Activated T-helper 1 cell treated with anti-CD3 and anti-CD28 coated beads, Interleukin-12 subunit alpha, Interleukin-12 subunit beta, Interleukin-2, Interleukin-4 antibody, amounts not matched to agents 30 ng/mL and 10 ng/mL and 1 ng/mL, durations not matched to agents 14 hours and 24 hours and 36 hours (primary cell): ENCODE results near the gene MX2. TPM values are rescaled to one million over a fixed set of nuclear protein-coding genes. Genes with fewer than 3 reads are reported as not detected.
A peak's percentile ranks its signal among the peaks of the same experiment; 100 is the strongest.
"Not testable (repeated sequence)": the region's sequence is repeated elsewhere in the genome, so short reads cannot be mapped to it uniquely, and the experiment has no call there.

ENCODE experiments used
- DNase-seq: peaks from one replicate; pipeline ENCODE4 v3.0.0; 2021; ENCODE audit warnings: low spot score
- H3K27ac Mint-ChIP-seq: one replicate; pipeline ENCODE4 v1.8.0; 2021; ENCODE audit warnings: mild to moderate bottlenecking, mixed read lengths
- H3K27me3 Mint-ChIP-seq: one replicate; pipeline ENCODE4 v1.8.0; 2022; ENCODE audit warnings: mild to moderate bottlenecking, moderate library complexity, mixed read lengths; ENCODE audit not compliant: insufficient read depth
- H3K36me3 Mint-ChIP-seq: one replicate; pipeline ENCODE4 v1.8.0; 2021; ENCODE audit warnings: low read depth, mixed read lengths
- H3K4me1 Mint-ChIP-seq: one replicate; pipeline ENCODE4 v1.8.0; 2021; ENCODE audit warnings: low read depth, mixed read lengths
- H3K4me3 Mint-ChIP-seq: one replicate; pipeline ENCODE4 v1.8.0; 2021; ENCODE audit warnings: mild to moderate bottlenecking, moderate library complexity, mixed read lengths
- H3K9me3 Mint-ChIP-seq: one replicate; pipeline ENCODE4 v1.8.0; 2021; ENCODE audit warnings: mixed read lengths
- intact Hi-C: fragments of 100-400 bp; cut with micrococcal nuclease; formaldehyde crosslinking; loops from one replicate; pipeline ENCODE4 v1.15.1; 2024
- total RNA-seq: library from RNA; stranded (reverse); gene quantifications from 2 replicates; pipeline ENCODE4 v1.2.3, GENCODE V29; 2022

The MX2 gene
- total RNA-seq, 1 donor from 2014 or later = 8.2 TPM

DNA sequence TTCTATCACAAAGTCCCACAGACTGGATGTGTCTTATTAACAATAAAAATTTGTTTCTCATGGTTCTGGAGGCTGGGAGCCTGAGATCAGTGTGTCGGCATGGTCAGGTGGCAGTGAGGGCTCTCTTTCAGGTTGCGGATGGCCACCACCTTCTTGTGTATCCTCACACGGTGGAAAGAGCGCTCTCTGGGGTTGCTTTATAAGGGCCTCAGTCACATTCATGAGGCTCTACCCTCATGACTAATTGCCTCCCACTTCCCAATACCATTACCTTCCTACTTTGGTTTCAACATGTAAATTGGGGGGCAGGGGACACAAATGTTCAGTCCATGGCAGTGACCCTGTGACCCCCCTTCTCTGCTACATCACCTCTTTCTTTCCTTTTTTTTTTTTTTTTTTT is 43.5 kb downstream of the MX2 start:
- H3K4me3 Mint-ChIP-seq = no peak overlapping the region
- intact Hi-C loops = no loop called here
- H3K4me1 Mint-ChIP-seq = no peaks in the 10 kb centered on the region
- no peaks in the 10 kb centered on the region for H3K27me3 Mint-ChIP-seq
- DNase-seq = no peak
- H3K36me3 Mint-ChIP-seq = peaks cover 55% of the 10 kb centered on the region
- H3K9me3 Mint-ChIP-seq = no peaks in the 10 kb centered on the region
- no peak overlapping the region for H3K27ac Mint-ChIP-seq

DNA sequence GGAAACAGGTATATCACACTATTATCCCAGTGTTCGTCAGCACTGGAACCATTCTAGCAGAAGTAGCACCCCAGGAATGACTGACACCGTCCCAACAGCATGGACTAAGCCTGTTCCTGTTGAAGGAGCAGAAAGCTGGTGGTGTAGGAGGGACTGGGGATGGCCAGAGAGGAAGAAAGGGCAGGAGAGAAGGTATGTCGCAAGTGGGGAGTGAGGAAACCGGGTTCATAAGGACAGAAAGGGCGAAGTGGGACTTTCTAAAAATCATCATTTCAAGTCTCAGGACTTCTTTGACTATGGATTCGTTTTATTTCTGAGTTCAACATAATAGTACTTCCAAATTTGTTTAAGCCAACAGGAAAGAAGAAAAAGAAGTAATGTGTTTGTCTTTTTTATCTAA is 44.5 kb downstream of the MX2 start:
- Mint-ChIP-seq H3K4me1 (peaks cover 2% of the 10 kb centered on the region), H3K36me3 (peaks cover 54% of the 10 kb centered on the region), H3K4me3 (no peak overlapping the region), H3K27me3 (no peaks in the 10 kb centered on the region), H3K9me3 (no peaks in the 10 kb centered on the region), H3K27ac (no peak overlapping the region)
- intact Hi-C loops = no loop called here
- no peak for DNase-seq

DNA sequence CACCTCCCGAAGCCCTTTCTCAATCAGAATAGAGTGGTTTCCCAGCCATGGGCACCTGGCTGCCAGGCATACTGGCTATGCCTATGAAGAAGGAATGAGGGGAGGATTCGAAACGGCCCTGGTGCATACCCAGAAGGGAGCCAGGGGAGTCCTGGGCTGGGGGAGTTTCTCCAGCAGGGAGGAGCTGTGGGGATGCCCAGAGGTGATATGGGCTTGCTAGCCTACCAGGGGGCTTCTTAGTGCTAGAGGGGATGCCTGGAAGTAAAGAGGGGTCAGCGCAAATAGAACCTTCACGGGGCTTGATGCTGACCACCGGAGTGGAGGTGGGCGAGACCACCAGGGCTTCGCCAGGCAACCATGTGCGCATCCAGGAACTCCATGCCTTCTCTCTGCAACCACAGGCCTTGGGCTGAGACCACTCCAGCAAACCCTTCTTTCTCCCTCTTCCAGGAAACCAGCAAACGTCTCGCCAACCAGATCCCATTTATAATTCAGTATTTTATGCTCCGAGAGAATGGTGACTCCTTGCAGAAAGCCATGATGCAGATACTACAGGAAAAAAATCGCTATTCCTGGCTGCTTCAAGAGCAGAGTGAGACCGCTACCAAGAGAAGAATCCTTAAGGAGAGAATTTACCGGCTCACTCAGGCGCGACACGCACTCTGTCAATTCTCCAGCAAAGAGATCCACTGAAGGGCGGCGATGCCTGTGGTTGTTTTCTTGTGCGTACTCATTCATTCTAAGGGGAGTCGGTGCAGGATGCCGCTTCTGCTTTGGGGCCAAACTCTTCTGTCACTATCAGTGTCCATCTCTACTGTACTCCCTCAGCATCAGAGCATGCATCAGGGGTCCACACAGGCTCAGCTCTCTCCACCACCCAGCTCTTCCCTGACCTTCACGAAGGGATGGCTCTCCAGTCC is 46.0 kb downstream of the MX2 start:
- no peak for DNase-seq
- peaks cover 8% of the 10 kb centered on the region for H3K9me3 Mint-ChIP-seq
- H3K4me3 Mint-ChIP-seq = no peak overlapping the region
- intact Hi-C loops = no loop called here
- no peak overlapping the region for H3K27ac Mint-ChIP-seq
- H3K36me3 Mint-ChIP-seq = peaks cover 57% of the 10 kb centered on the region
- H3K4me1 Mint-ChIP-seq = peaks cover 7% of the 10 kb centered on the region
- peaks cover 5% of the 10 kb centered on the region for H3K27me3 Mint-ChIP-seq

DNA sequence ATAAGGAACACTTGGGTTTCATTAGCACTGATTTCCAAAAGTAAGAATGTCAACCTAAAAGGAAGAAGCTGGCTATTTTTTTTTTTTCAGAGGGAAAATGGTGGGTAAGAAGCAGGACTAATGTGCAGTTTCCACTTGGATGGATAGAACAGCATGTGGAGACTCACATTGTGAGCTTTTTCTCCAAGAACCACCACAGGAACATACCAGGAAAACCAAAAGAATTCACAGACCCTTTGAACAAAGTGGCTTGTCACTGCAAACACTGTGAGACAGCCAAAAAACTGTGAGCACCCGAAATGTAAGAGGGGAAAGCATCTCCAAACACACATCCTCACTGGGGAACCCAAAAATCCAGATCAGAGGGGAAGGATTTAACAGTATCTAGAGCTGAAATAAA is 48.5 kb downstream of the MX2 start:
- intact Hi-C loops = no loop called here
- peak overlapping the region; percentile 32 for H3K27ac Mint-ChIP-seq
- H3K4me3 Mint-ChIP-seq = no peak overlapping the region
- H3K36me3 Mint-ChIP-seq = peaks cover 54% of the 10 kb centered on the region
- DNase-seq = no peak
- H3K27me3 Mint-ChIP-seq = peaks cover 18% of the 10 kb centered on the region
- peaks cover 12% of the 10 kb centered on the region for H3K9me3 Mint-ChIP-seq
- H3K4me1 Mint-ChIP-seq = peaks cover 7% of the 10 kb centered on the region

DNA sequence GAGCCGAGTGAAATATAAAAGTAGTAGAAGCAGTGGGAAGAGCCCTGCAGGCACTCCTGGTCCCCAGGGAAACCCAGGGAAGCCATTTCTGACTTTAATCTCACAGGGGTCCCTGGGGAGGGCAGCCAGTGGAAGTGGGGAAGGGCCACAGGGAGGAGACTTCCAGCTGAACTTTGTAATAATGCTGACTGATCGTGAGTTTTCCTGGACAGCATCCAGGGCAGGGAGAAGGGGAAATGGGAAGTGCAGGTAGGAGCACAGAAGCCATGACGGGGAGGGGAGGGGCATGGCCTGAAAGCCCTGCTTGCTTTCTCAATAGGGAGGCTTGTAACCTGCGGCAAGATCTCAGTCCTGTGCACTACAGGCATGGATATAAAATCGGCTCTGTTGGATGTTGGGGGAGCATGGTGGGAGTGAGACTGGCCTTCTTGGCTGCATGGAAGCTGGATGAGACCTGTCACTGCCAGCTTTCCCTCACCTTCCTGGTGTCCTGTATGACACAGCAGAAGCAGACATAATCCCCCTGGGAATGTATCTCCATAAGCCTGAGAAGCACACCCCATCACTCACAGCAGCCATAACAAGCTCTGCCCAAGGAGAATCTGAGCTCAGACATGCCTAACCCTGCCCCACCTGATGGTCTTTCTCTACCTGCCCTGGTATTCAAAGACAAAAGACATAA is 49.1 kb downstream of the MX2 start:
- Mint-ChIP-seq H3K36me3 (peaks cover 53% of the 10 kb centered on the region), H3K4me1 (peaks cover 7% of the 10 kb centered on the region), H3K27ac (peak overlapping the region; percentile 32), H3K9me3 (peaks cover 12% of the 10 kb centered on the region), H3K4me3 (no peak overlapping the region), H3K27me3 (peaks cover 20% of the 10 kb centered on the region)
- intact Hi-C loops = no loop called here
- no peak for DNase-seq

DNA sequence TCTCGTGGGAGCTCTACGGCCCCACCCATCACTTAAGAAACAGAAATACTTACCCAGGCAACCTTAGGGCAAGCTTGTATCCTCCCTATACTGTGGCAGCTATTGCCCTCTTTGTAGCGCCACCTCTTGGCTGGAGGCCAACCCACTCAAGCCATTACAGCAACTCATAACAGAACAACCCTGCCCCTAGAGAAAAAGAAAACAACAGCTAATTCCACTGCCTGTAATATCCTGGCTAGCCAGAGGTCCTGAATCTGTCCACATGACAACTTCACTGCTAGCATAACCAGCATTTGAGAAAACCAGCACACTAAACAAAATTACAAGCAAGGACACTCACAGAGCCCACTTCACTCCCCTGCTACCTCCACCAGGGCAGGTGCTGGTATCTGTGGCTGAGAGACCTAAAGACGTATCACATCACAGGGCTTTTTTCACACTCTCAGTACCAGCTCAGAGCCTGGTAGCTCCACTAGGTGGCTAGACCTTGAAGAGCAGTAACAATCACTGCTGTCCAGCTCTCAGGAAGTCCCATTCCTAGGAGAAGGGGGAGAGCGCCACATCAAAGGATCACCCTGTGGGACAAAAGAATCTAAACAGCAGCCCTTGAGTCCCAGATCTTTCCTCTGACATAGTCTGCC is 49.7 kb downstream of the MX2 start:
- H3K27ac Mint-ChIP-seq = no peak overlapping the region
- intact Hi-C loops = no loop called here
- peaks cover 47% of the 10 kb centered on the region for H3K36me3 Mint-ChIP-seq
- peaks cover 20% of the 10 kb centered on the region for H3K27me3 Mint-ChIP-seq
- H3K4me3 Mint-ChIP-seq = no peak overlapping the region
- peaks cover 7% of the 10 kb centered on the region for H3K4me1 Mint-ChIP-seq
- peaks cover 12% of the 10 kb centered on the region for H3K9me3 Mint-ChIP-seq
- DNase-seq = no peak

DNA sequence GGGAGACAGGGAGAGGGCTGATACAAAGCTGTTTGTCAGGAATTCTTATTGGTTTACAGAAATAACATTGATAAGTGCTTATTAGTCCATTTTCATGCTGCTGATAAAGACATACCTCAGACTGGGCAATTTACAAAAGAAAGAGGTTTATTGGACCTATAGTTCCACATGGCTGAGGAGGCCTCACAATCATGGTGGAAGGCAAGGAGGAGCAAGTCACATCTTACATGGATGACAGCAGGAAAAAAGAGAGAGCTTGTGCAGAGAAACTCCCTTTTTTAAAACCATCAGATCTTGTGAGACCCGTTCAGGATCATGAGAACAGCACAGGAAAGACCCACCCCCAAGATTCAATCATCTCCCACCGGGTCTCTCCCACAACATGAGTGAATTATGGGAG is 55.7 kb downstream of the MX2 start:
- H3K4me1 Mint-ChIP-seq = peaks cover 33% of the 10 kb centered on the region

DNA sequence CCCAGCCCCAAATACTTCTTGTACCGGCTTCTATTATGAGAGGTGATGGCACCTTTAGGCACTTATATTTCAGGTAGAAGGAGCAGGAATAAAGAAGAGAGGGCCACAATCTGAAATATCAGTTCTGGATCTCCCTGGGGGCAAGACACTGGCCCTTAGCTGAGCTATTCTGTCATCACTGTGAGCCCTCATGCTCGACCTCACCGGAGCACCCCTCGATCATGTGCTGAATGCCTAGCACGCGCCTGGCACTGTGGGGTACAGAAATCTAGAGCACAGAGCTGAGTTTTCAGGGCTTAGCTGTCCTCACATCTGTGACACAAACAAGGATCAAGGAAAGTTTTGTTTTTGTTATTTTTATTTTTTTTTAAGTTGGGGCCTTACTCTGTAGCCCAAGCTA is 56.6 kb downstream of the MX2 start:
- no peak overlapping the region for H3K4me3 Mint-ChIP-seq
- H3K9me3 Mint-ChIP-seq = peaks cover 12% of the 10 kb centered on the region
- H3K4me1 Mint-ChIP-seq = peaks cover 42% of the 10 kb centered on the region
- H3K36me3 Mint-ChIP-seq = peaks cover 4% of the 10 kb centered on the region
- intact Hi-C loops = no loop called here
- H3K27ac Mint-ChIP-seq = no peak overlapping the region
- no peak for DNase-seq
- peaks cover 11% of the 10 kb centered on the region for H3K27me3 Mint-ChIP-seq

More for the DNA sequence above, 55.7 kb downstream of the MX2 start:
- intact Hi-C loops, H3K36me3 Mint-ChIP-seq, DNase-seq, H3K4me3 Mint-ChIP-seq, H3K27ac Mint-ChIP-seq: not testable (repeated sequence)
- Mint-ChIP-seq H3K9me3 (peaks cover 17% of the 10 kb centered on the region), H3K27me3 (peaks cover 20% of the 10 kb centered on the region)

DNA sequence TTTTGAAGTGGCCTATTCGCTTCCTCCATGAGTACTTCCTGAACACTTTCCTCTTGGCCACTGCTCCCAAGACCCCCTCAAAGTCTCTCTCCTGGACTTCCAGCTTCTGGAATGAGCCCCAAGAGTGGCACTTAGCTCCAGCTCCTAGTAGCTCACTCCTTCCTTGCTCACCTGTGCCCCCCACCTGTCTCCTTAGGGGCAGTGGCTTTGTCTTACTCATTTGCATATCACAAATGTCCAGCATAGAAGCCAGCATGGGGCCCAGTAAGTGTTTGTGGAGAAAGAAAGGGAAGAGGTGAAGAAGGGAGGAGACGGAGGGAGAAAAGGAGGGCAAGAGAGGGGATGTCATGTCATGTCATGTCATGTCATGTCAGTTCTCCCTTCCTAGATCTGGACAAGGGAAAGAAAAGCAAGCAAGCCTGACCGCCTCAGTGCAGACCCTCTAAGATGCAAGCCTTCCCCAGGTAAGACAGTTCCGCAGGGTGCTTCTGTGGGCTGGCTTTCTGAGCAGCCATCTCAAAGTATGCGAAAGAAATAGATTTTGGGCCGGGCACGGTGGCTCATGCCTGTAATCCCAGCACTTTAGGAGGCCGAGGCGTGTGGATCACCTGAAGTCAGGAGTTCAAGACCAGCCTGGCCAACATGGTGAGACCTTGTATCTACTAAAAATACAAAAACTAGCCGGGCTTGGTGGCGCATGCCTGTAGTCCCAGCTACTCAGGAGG is 57.3 kb downstream of the MX2 start:
- intact Hi-C loops = no loop called here
- no peak for DNase-seq
- peaks cover 1% of the 10 kb centered on the region for H3K36me3 Mint-ChIP-seq

DNA sequence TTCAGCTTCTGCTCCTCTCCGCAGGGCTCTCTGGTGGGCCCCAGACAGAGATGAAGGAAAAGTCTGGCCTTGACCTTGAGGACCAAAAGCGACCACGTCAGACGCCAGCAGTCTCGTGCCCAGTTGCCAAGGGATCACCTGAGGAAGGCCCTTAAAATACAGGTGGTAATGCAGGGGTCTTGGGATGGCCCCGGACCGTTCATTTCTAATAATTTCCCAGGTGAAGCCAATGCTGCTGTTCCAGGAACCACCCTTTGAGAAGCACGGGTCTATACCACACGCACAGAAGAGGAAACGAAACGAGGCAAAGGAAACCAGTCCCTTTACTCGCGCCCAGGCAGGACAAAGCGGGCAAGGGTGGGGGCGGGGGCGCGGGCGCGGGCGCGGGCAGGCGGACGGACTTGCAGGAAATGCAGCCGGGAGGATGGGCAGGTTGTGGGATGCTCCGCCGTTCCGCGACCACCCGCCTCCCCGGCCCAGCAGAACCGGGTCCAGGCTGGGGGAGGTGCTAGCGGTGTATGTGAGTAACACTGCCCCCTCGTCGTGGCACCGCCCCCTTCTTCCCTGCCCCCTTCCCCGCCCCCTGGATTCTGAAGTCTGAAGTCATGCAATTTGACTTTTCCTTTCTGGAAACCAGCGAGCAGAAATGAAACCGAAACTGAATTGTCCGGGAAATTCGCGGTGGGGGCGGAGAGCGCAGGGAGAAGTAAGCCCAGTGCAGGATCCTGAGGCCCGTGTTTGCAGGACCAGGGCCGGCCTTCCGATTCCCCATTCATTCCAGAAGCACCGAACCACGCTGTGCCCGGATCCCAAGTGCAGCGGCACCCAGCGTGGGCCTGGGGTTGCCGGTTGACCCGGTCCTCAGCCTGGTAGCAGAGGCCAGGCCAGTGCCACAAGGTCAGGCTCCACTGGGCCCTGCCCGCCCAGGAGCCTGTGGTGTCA is 58.4 kb downstream of the MX2 start:
- intact Hi-C loops = no loop called here
- Mint-ChIP-seq H3K36me3 (peaks cover 1% of the 10 kb centered on the region), H3K27me3 (peaks cover 6% of the 10 kb centered on the region), H3K4me3 (peak overlapping the region; percentile 85), H3K27ac (peak overlapping the region; percentile 87), H3K9me3 (peaks cover 12% of the 10 kb centered on the region), H3K4me1 (peaks cover 60% of the 10 kb centered on the region)
- DNase-seq = peak; percentile 35

More for the DNA sequence above, 57.3 kb downstream of the MX2 start:
- peaks cover 49% of the 10 kb centered on the region for H3K4me1 Mint-ChIP-seq
- H3K27ac Mint-ChIP-seq = no peak overlapping the region
- H3K27me3 Mint-ChIP-seq = peaks cover 9% of the 10 kb centered on the region
- peak overlapping the region; percentile 85 for H3K4me3 Mint-ChIP-seq
- H3K9me3 Mint-ChIP-seq = peaks cover 12% of the 10 kb centered on the region

DNA sequence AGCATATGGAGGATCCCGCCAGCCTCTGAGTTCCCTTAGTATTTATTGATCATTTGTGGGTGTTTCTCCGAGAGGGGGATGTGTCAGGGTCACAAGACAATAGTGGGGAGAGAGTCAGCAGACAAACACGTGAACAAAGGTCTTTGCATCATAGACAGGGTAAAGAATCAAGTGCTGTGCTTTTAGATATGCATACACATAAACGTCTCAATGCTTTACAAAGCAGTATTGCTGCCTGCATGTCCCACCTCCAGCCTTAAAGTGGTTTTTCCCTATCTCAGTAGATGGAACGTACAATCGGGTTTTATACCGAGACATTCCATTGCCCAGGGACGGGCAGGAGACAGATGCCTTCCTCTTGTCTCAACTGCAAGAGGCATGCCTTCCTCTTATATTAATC is 59.2 kb downstream of the MX2 start:
- DNase-seq, H3K36me3 Mint-ChIP-seq, intact Hi-C loops, H3K27me3 Mint-ChIP-seq: not testable (repeated sequence)
- H3K27ac Mint-ChIP-seq = peak overlapping the region; percentile 80
- H3K4me3 Mint-ChIP-seq = peak overlapping the region; percentile 85
- H3K9me3 Mint-ChIP-seq = peaks cover 12% of the 10 kb centered on the region
- H3K4me1 Mint-ChIP-seq = peaks cover 67% of the 10 kb centered on the region
